22Rv1 (cell line): ENCODE results near the gene BRF1.

ENCODE experiments used
- ZFX ChIP-seq: fragments of 450-650 bp; IDR thresholded peaks from 2 replicates; pipeline ENCODE4 v1.6.1; 2017; ENCODE audit warnings: antibody characterized with exemption, borderline replicate concordance
- TF ChIP-seq, protein P1 (sequence below): fragments of 450-650 bp; IDR thresholded peaks from 2 replicates; pipeline ENCODE4 v1.5.1; 2017; ENCODE audit warnings: mild to moderate bottlenecking

DNA sequence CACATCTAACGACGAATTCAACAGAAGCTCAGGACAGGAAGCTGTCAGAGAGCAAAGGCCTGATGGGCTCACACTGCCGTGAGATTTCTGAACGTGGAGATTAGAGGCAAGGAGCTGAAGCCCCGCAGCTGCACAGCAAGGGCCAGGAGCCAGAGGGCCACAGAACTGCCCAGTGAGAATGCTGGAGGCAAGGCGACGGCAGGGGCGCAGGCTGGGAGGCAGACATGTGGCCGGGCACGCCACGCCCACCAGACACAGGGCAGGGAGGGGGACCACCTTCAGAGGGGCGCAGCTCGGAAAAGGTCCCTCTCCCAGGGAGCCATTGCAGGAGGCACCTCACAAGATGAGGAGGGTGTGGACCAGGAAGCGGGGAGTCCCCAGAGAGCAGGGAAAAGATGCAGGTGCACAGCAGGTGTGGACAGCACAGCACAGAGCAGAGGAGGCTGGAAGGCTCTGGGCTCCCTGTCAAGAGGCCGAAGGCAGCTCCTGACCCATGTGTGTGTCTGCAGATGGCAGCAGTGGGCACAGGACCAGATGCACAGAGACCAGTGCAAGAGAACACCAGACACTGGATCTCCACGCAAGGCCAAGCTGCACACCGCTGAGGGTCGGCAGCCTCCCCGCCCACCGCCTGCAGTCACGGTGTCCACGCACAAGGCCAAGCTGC is 29.4 kb downstream of the BRF1 start:
- TF ChIP-seq, protein P1, sequence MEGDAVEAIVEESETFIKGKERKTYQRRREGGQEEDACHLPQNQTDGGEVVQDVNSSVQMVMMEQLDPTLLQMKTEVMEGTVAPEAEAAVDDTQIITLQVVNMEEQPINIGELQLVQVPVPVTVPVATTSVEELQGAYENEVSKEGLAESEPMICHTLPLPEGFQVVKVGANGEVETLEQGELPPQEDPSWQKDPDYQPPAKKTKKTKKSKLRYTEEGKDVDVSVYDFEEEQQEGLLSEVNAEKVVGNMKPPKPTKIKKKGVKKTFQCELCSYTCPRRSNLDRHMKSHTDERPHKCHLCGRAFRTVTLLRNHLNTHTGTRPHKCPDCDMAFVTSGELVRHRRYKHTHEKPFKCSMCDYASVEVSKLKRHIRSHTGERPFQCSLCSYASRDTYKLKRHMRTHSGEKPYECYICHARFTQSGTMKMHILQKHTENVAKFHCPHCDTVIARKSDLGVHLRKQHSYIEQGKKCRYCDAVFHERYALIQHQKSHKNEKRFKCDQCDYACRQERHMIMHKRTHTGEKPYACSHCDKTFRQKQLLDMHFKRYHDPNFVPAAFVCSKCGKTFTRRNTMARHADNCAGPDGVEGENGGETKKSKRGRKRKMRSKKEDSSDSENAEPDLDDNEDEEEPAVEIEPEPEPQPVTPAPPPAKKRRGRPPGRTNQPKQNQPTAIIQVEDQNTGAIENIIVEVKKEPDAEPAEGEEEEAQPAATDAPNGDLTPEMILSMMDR, result no peak
- no peak for TF ChIP-seq ZFX
